Effector memory CD4-positive, alpha-beta T cell (primary cell): ENCODE results near the gene POC1A.

Experiments
- DNase-seq, 3 donors: peaks; one replicate each; pipeline ENCODE4 v3.0.0-alpha.2; 2020
- H3K27ac ChIP-seq: 2 replicates; pipeline ENCODE4 v1.7.0; 2013; ENCODE audit warnings: mild to moderate bottlenecking, low read length, moderate library complexity; ENCODE audit not compliant: insufficient read depth, poor library complexity, severe bottlenecking
- H3K27me3 ChIP-seq: replicated peaks from 2 replicates; pipeline ENCODE4 v1.7.0; 2013; ENCODE audit warnings: mild to moderate bottlenecking, low read length; ENCODE audit not compliant: insufficient read depth, control insufficient read depth, poor library complexity, severe bottlenecking
- H3K36me3 ChIP-seq: 2 replicates; pipeline ENCODE4 v1.7.0; 2013; ENCODE audit warnings: mild to moderate bottlenecking, low read length, moderate library complexity; ENCODE audit not compliant: control insufficient read depth, insufficient read depth
- H3K4me1 ChIP-seq: 2 replicates; pipeline ENCODE4 v1.7.0; 2013; ENCODE audit warnings: low read length, mild to moderate bottlenecking; ENCODE audit not compliant: control insufficient read depth, insufficient read depth, poor library complexity, severe bottlenecking
- H3K4me3 ChIP-seq: 2 replicates; pipeline ENCODE4 v1.7.0; 2013; ENCODE audit warnings: low read length, low read depth, mild to moderate bottlenecking; ENCODE audit not compliant: insufficient read depth, poor library complexity, severe bottlenecking
- H3K9me3 ChIP-seq: 2 replicates; pipeline ENCODE4 v1.7.0; 2013; ENCODE audit warnings: mild to moderate bottlenecking, low read length, moderate library complexity; ENCODE audit not compliant: control insufficient read depth

The POC1A gene

GRCh38 chr3:52134761-52135160 lies 19.5 kb downstream of the POC1A start:
- H3K36me3 ChIP-seq = no peaks in the 10 kb centered on the region
- H3K9me3 ChIP-seq = no peaks in the 10 kb centered on the region
- no peak for DNase-seq

GRCh38 chr3:52132930-52133329 lies 21.3 kb downstream of the POC1A start:
- Histone ChIP-seq H3K27ac (no peak overlapping the region), H3K27me3 (no peaks in the 10 kb centered on the region), H3K36me3 (no peaks in the 10 kb centered on the region), H3K4me1 (no peaks in the 10 kb centered on the region), H3K9me3 (no peaks in the 10 kb centered on the region), H3K4me3 (no peak overlapping the region)
- no peak for DNase-seq

More at GRCh38 chr3:52134761-52135160, 19.5 kb downstream of the POC1A start:
- no peaks in the 10 kb centered on the region for H3K27me3 ChIP-seq
- no peak overlapping the region for H3K4me3 ChIP-seq
- no peak overlapping the region for H3K27ac ChIP-seq
- no peaks in the 10 kb centered on the region for H3K4me1 ChIP-seq

- Histone ChIP-seq H3K4me3 (no peak overlapping the region), H3K27ac (no peak overlapping the region), H3K36me3 (no peaks in the 10 kb centered on the region), H3K4me1 (no peaks in the 10 kb centered on the region), H3K27me3 (no peaks in the 10 kb centered on the region), H3K9me3 (no peaks in the 10 kb centered on the region)
- DNase-seq = no peak
Measured at GRCh38 chr3:52132041-52132440, 22.2 kb downstream of the POC1A start.

- H3K27ac ChIP-seq = no peak overlapping the region
- H3K4me3 ChIP-seq = no peak overlapping the region
- H3K27me3 ChIP-seq = no peaks in the 10 kb centered on the region
- no peaks in the 10 kb centered on the region for H3K4me1 ChIP-seq
- H3K9me3 ChIP-seq = no peaks in the 10 kb centered on the region
- no peak for DNase-seq
- H3K36me3 ChIP-seq = no peaks in the 10 kb centered on the region
Measured at GRCh38 chr3:52130966-52131622, 23.1 kb downstream of the POC1A start.

- no peak overlapping the region for H3K27ac ChIP-seq
- no peaks in the 10 kb centered on the region for H3K4me1 ChIP-seq
- H3K27me3 ChIP-seq = no peaks in the 10 kb centered on the region
- no peaks in the 10 kb centered on the region for H3K9me3 ChIP-seq
- DNase-seq = no peak
- H3K4me3 ChIP-seq = no peak overlapping the region
- no peaks in the 10 kb centered on the region for H3K36me3 ChIP-seq
Measured at GRCh38 chr3:52128118-52128683, 26.0 kb downstream of the POC1A start.

GRCh38 chr3:52126500-52126899 lies 27.7 kb downstream of the POC1A start:
- H3K27me3 ChIP-seq = no peaks in the 10 kb centered on the region
- no peaks in the 10 kb centered on the region for H3K36me3 ChIP-seq
- no peak overlapping the region for H3K27ac ChIP-seq
- DNase-seq = no peak
- H3K4me3 ChIP-seq = no peak overlapping the region
- H3K9me3 ChIP-seq = no peaks in the 10 kb centered on the region
- no peaks in the 10 kb centered on the region for H3K4me1 ChIP-seq

GRCh38 chr3:52126036-52126435 lies 28.2 kb downstream of the POC1A start:
- Histone ChIP-seq H3K27ac (no peak overlapping the region), H3K27me3 (no peaks in the 10 kb centered on the region), H3K4me1 (no peaks in the 10 kb centered on the region), H3K4me3 (no peak overlapping the region), H3K9me3 (no peaks in the 10 kb centered on the region), H3K36me3 (no peaks in the 10 kb centered on the region)
- DNase-seq = no peak

- no peak for DNase-seq
- no peaks in the 10 kb centered on the region for H3K36me3 ChIP-seq
Measured at GRCh38 chr3:52124766-52125165, 29.5 kb downstream of the POC1A start.

GRCh38 chr3:52124126-52124525 lies 30.1 kb downstream of the POC1A start:
- no peaks in the 10 kb centered on the region for H3K9me3 ChIP-seq
- no peak for DNase-seq
- no peaks in the 10 kb centered on the region for H3K4me1 ChIP-seq
- no peak overlapping the region for H3K27ac ChIP-seq
- H3K4me3 ChIP-seq = no peak overlapping the region
- H3K27me3 ChIP-seq = no peaks in the 10 kb centered on the region
- no peaks in the 10 kb centered on the region for H3K36me3 ChIP-seq

More at GRCh38 chr3:52124766-52125165, 29.5 kb downstream of the POC1A start:
- Histone ChIP-seq H3K27ac (no peak overlapping the region), H3K4me1 (no peaks in the 10 kb centered on the region), H3K27me3 (no peaks in the 10 kb centered on the region), H3K4me3 (no peak overlapping the region), H3K9me3 (no peaks in the 10 kb centered on the region)

- H3K4me1 ChIP-seq = no peaks in the 10 kb centered on the region
- no peak overlapping the region for H3K4me3 ChIP-seq
- H3K9me3 ChIP-seq = no peaks in the 10 kb centered on the region
- no peaks in the 10 kb centered on the region for H3K27me3 ChIP-seq
- H3K27ac ChIP-seq = no peak overlapping the region
- DNase-seq = peak; percentile 51 to 66 (median 51)
- H3K36me3 ChIP-seq = no peaks in the 10 kb centered on the region
Measured at GRCh38 chr3:52123106-52123725, 31.0 kb downstream of the POC1A start.
